Measurements from ENCODE around the gene PLAU.

- TF ChIP-seq, protein P1, sequence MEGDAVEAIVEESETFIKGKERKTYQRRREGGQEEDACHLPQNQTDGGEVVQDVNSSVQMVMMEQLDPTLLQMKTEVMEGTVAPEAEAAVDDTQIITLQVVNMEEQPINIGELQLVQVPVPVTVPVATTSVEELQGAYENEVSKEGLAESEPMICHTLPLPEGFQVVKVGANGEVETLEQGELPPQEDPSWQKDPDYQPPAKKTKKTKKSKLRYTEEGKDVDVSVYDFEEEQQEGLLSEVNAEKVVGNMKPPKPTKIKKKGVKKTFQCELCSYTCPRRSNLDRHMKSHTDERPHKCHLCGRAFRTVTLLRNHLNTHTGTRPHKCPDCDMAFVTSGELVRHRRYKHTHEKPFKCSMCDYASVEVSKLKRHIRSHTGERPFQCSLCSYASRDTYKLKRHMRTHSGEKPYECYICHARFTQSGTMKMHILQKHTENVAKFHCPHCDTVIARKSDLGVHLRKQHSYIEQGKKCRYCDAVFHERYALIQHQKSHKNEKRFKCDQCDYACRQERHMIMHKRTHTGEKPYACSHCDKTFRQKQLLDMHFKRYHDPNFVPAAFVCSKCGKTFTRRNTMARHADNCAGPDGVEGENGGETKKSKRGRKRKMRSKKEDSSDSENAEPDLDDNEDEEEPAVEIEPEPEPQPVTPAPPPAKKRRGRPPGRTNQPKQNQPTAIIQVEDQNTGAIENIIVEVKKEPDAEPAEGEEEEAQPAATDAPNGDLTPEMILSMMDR (IDR thresholded peaks at IDR 0.05), result no peak
- TF ChIP-seq POLR2AphosphoS5 (IDR thresholded peaks at IDR 0.05) (no peak), POLR2A (IDR thresholded peaks at IDR 0.05) (no peak)
Measured at GRCh38 chr10:73956476-73957359, 45.8 kb downstream of the PLAU start.
